ENCODE results near the gene AOC3.
"Not testable (repeated sequence)": the region's sequence is repeated elsewhere in the genome, so short reads cannot be mapped to it uniquely, and the experiment has no call there.

The AOC3 gene

DNA sequence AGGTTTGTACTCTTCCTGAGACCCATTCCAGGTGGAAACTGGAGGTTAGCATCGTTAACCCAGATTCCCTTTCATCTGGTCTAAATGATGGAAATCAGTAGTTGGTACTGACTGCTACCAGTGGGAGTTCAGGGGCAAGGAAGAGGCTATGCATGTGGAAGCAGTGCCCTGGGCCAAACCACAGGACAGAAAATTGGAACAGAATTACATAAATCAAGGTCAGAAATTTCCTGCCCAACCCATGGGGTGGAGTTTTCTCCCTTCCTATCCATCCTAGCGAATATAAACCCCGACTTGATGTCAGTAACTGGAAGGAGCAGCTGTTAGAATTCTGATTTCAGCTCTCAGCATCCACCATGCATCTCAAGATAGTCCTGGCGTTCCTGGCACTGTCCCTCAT lies 6.7 kb upstream of the AOC3 start, which contains the start of gene AOC2:
Gene AOC2 (plus strand): TSS at position 310 of the 400 bp plus-strand sequence. CDS start 47 bp downstream, at position 357.
- DNase-seq (ENCODE audit: low spot score): no peak

GRCh38 chr17:42844761-42845555 lies 6.0 kb upstream of the AOC3 start:
- no peak for DNase-seq (ENCODE audit: low spot score)

DNA sequence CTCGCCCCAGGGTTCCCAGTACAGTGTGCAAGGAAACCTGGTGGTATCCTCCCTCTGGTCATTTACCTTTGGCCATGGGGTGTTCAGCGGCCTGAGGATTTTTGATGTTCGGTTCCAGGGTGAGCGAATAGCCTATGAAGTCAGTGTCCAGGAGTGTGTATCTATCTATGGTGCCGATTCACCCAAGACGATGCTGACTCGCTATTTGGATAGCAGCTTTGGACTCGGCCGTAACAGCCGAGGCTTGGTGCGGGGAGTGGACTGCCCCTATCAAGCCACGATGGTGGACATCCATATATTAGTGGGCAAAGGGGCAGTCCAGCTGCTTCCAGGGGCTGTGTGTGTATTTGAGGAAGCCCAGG lies 5.5 kb upstream of the AOC3 start:
- DNase-seq (ENCODE audit: low spot score): no peak

DNA sequence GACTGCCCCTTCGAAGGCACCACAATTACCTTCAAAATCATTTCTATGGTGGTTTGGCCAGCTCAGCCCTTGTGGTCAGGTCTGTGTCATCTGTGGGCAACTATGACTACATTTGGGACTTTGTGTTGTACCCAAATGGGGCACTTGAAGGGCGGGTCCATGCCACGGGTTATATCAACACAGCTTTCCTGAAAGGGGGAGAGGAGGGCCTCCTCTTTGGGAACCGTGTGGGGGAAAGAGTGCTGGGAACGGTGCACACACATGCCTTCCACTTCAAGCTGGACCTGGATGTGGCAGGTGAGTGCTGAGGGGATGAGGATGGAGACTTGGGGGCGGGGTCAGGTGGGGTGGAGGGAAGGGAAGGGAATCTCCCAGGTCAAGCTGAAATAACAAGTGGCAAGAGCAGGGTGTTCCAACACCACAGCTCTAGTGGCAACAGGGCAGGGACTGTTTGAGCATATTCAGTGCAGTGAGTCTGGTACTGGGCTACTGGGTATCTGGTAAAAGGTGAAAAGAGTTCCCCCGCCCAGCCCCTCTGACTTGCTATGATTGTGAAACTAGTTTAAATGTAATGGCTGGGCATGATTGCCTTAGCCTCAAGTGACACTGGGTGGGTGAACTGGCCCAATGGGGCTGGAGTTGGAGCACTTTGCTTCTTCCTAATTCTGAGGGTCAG lies 4.9 kb upstream of the AOC3 start:
- DNase-seq (ENCODE audit: low spot score): no peak

DNA sequence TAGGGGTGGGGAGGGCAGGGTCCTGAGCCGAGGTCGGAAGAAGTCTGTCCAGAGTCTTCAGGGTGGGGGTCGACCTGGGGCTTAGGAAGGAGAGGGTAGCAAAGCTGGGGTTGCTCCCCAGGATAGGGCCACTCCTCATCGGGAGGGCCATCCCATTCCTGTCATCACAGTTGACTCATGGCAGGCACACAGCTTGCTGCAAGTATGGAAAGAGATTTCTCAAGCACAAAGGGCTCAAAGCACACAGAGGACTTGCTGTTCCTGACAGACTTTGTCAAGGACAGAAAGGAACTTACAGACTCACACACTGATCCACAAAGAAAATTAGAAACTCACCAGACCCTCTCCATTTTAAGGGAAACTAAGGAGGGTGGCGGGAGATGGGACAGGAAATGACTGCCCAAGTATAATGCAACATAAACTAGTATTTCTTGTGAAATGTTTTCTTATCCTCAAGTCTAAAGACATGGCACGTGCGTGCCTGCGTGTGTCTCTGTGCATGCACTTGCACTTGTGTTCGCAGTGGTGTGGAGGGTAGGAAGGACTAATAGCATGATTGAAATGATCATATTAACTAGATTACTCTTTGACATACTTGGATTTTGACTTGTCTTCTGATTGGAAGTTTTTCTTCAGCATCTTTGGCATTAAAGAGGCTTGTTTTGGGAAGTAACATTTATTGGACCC lies 4.3 kb upstream of the AOC3 start:
- DNase-seq (ENCODE audit: low spot score): no peak

GRCh38 chr17:42848093-42848492 lies 2.9 kb upstream of the AOC3 start:
- no peak for DNase-seq (ENCODE audit: low spot score)

DNA sequence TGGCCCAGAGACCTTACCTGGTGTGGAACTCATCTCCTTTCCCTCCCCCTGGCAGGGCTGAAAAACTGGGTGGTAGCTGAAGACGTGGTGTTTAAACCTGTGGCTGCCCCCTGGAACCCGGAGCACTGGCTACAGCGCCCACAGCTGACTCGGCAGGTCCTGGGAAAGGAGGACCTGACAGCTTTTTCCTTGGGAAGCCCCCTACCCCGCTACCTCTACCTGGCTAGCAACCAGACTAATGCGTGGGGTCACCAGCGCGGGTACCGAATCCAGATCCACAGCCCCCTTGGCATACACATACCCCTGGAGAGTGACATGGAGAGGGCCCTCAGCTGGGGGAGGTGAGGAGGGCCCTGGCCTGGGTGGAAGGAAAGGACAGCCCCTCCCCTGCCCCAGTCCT lies 2.0 kb upstream of the AOC3 start:
- no peak for DNase-seq (ENCODE audit: low spot score)

DNA sequence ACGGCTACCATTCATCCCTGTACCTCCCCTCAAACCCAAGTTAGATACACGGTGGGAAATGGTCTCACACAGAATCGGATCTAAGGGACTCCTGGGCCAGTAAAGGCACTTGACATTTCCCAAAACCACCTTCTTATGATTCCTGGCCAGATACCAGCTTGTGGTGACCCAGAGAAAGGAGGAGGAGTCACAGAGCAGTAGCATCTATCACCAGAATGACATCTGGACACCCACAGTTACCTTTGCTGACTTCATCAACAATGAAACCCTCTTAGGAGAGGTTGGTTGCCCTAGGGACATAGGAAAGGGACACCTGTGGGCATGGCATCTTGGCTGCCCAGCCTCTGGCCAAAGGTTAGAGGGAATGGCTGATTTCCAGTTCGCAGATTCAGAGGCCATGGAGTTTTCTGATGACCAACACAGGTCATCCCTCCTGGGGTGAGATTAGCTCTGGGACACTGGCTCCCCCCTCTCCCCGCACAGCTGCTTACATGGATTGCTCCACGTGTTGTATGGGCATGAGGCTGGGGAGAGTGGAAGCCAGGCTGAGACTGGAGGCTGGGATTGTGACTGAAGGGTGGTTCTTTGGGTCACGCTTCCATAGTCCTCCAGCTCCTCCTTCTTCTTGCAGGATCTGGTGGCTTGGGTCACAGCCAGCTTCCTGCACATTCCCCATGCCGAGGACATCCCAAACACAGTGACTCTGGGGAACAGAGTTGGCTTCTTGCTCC lies 1.4 kb upstream of the AOC3 start:
- no peak for DNase-seq (ENCODE audit: low spot score)

DNA sequence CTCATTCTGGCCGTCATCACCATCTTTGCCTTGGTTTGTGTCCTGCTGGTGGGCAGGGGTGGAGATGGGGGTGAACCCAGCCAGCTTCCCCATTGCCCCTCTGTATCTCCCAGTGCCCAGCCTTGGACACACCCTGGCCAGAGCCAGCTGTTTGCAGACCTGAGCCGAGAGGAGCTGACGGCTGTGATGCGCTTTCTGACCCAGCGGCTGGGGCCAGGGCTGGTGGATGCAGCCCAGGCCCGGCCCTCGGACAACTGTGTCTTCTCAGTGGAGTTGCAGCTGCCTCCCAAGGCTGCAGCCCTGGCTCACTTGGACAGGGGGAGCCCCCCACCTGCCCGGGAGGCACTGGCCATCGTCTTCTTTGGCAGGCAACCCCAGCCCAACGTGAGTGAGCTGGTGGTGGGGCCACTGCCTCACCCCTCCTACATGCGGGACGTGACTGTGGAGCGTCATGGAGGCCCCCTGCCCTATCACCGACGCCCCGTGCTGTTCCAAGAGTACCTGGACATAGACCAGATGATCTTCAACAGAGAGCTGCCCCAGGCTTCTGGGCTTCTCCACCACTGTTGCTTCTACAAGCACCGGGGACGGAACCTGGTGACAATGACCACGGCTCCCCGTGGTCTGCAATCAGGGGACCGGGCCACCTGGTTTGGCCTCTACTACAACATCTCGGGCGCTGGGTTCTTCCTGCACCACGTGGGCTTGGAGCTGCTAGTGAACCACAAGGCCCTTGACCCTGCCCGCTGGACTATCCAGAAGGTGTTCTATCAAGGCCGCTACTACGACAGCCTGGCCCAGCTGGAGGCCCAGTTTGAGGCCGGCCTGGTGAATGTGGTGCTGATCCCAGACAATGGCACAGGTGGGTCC lies 607 bp downstream of the AOC3 start:
- not testable (repeated sequence) for DNase-seq (ENCODE audit: low spot score)

DNA sequence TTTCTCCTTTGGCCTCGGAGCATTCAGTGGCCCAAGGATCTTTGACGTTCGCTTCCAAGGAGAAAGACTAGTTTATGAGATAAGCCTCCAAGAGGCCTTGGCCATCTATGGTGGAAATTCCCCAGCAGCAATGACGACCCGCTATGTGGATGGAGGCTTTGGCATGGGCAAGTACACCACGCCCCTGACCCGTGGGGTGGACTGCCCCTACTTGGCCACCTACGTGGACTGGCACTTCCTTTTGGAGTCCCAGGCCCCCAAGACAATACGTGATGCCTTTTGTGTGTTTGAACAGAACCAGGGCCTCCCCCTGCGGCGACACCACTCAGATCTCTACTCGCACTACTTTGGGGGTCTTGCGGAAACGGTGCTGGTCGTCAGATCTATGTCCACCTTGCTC lies 1.4 kb downstream of the AOC3 start:
- DNase-seq (ENCODE audit: low spot score): no peak

DNA sequence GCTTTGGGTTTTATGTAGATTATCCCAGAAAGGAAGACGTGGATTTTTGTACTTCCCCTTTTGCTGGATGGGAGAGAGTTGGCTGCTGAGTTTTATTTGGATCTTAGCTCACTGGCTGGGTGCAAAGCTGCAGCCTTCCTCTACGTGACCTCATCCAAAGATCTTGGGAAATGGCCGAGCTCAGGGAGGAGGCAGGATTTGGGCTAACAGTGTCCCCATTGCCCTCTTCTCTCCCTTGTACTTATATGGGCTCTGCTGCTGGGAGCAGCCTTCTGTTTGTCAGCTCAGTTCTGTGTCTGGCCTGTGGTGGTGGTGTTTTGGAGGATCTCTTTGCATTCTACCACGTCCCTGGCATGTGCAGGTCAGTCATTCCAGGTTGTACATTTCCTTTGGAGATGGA lies 2.0 kb downstream of the AOC3 start:
- DNase-seq (ENCODE audit: low spot score): no peak

DNA sequence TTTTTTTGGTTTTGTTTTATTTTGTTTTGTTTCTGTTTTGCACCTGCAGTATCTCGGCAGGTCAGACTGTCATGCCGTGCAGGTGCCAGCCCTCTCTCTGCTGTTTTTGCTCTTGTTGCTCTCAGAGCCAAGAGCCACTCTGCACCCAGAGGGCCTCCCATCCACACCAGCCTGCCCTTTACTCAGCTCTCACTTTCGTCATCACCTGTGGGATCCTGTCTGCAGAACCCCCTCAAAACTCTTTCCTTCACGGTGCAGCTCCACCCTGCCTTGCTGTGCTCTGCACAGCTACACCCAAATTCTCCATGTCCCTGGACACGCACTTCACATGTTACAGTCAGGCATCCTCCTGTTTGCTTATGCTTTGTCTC lies 2.6 kb downstream of the AOC3 start:
- no peak for DNase-seq (ENCODE audit: low spot score)

GRCh38 chr17:42853968-42854790 lies 3.2 kb downstream of the AOC3 start:
- no peak for DNase-seq (ENCODE audit: low spot score)

DNA sequence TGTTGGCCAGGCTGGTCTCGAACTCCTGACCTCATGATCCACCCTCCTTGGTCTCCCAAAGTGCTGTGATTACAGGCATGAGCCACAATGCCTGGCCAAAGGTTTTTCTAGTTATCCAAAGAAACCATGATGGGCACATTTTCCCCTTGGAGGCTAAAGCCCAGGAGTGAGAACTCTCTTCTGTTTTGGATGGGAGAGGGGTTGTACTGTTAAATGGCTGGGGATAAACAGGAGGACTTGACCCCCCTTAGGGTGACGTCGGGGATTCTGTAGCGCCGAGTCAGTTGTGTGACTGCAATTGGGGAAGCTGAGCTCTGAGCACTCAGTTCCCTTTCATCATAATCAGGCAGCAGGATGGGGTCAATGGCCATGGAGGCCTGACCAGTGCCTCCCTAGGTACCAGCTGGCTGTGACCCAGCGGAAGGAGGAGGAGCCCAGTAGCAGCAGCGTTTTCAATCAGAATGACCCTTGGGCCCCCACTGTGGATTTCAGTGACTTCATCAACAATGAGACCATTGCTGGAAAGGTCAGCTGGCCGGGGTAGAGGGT lies 4.1 kb downstream of the AOC3 start:
- DNase-seq (ENCODE audit: low spot score): no peak

GRCh38 chr17:42856093-42856492 lies 5.1 kb downstream of the AOC3 start:
- DNase-seq (ENCODE audit: low spot score): not testable (repeated sequence)

- not testable (repeated sequence) for DNase-seq (ENCODE audit: low spot score)
Observed at GRCh38 chr17:42856516-42856915, 5.5 kb downstream of the AOC3 start.

DNA sequence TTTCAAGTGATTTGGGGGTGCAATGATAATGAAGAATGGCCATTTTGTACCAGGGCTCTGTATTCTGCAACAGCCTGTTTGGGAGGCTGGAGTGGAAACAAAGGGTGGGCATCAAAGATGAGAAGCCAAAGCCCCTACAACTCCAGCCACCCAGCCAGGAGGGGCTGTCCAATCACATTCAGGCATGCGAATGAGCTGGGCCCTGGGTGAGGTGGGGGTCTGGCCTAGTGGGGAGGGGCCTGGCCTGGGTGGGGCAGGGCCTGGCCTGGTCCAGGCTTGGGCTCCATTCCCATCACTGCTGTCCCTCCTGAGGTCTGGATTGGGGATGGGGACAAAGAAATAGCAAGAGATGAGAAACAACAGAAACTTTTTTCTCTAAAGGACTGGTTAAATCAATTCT lies 6.4 kb downstream of the AOC3 start:
- DNase-seq (ENCODE audit: low spot score): no peak

- no peak for DNase-seq (ENCODE audit: low spot score)
Observed at GRCh38 chr17:42865638-42866094, 14.7 kb downstream of the AOC3 start.

DNA sequence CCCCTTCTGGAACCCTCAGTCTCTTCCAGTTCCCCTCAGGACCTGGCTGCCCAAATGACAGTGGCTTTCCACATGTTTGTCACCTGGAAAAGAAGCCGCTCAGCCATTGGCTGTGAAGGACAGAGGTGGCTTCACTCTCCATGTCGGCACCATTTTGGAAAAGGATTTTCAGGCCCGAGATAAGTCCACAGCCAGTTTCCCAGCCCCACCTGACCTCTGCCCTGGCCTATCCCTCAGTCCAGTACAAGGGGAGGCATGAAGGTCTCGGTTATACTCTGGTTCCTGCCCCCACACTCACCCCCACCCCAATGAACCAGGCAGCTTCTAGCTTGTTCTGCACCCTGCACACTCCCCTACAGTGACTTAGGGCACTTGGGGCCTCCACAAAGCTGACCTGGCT lies 15.2 kb downstream of the AOC3 start:
- DNase-seq (ENCODE audit: low spot score): no peak
